K562 (cell line): ENCODE data around the gene EYA4. TPM values are rescaled to one million over a fixed set of nuclear protein-coding genes. Genes with fewer than 3 reads are reported as not detected.

Experiments used
- ATAC-seq: fragments of 200-7000 bp; cut with Tn5 transposase; 3 replicates; pipeline ENCODE4 v1.9.1; 2020; ENCODE audit warnings: moderate library complexity
- BruUV-seq: library from RNA; stranded (reverse); fragments of 400-500 nt; replicated peaks from 2 replicates; lab custom pipeline; 2021; lab: Mats Ljungman, UMichigan
- CTCF ChIA-PET: fragments of 300-600 bp; formaldehyde crosslinking; extraction: SDS; loops from one replicate; lab custom pipeline; 2021; ENCODE audit warnings: low intra/inter-chr PET ratio; lab: Yijun Ruan, JAX
- POLR2A ChIA-PET: fragments of 300-600, 350-650 bp; sonication (Branson Sonifier 250); formaldehyde crosslinking; extraction: SDS; loops from one replicate; lab custom pipeline; 2021; ENCODE audit warnings: antibody characterized with exemption, inconsistent platforms; lab: Yijun Ruan, JAX
- DNase-seq, 4 experiments: peaks; one replicate each; pipeline versions ENCODE4 v3.0.0 to v3.0.0-alpha.2; 2011 to 2018; ENCODE audit warnings: low spot score in 3 of 4, mixed read lengths in 3 of 4; ENCODE audit errors: extremely low read depth in 1 of 4
- FAIRE-seq: peaks from 2 replicates; lab custom pipeline; 2011; peaks lifted over from hg19 to GRCh38; lab: Jason Lieb, UNC
- H2AFZ ChIP-seq: 2 replicates; pipeline ENCODE4 v1.6.0; 2011; ENCODE audit warnings: low read depth, low read length, control low read depth, inconsistent platforms
- H3K27ac ChIP-seq: fragments of 200-600 bp; 3 replicates; pipeline ENCODE4 v1.8.0; 2011; ENCODE audit warnings: low read depth, mild to moderate bottlenecking, control low read depth, inconsistent platforms, low read length, moderate library complexity, mixed read lengths; ENCODE audit errors: extremely low read depth
- H3K27me3 ChIP-seq, 2 experiments: fragments of 300-600 bp in 1 of 2; 2 replicates in 1 of 2; 3 replicates in 1 of 2; pipeline versions ENCODE4 v1.6.0 to v1.8.0; 2011; ENCODE audit warnings: inconsistent platforms in 2 of 2, low read length in 2 of 2, mild to moderate bottlenecking in 1 of 2, mixed read lengths in 1 of 2, moderate library complexity in 1 of 2; ENCODE audit not compliant: control insufficient read depth in 2 of 2, insufficient read depth in 2 of 2
- H3K36me3 ChIP-seq: fragments of 300-600 bp; 3 replicates; pipeline ENCODE4 v1.8.0; 2011; ENCODE audit warnings: mild to moderate bottlenecking, low read length, inconsistent platforms; ENCODE audit not compliant: control insufficient read depth, insufficient read depth
- H3K4me1 ChIP-seq, 2 experiments: fragments of 200-600 bp in 1 of 2; replicated peaks in 1 of 2; 2 replicates in 1 of 2; 3 replicates in 1 of 2; pipeline versions ENCODE4 v1.5.1 to v1.8.0; 2011; ENCODE audit warnings: inconsistent platforms in 2 of 2, low read length in 2 of 2, mild to moderate bottlenecking in 1 of 2, mixed read lengths in 1 of 2, moderate library complexity in 1 of 2; ENCODE audit not compliant: control insufficient read depth in 2 of 2, insufficient read depth in 2 of 2
- H3K4me2 ChIP-seq: 2 replicates; pipeline ENCODE4 v1.6.1; 2011; ENCODE audit warnings: low read length, control low read depth, inconsistent platforms, mixed read lengths; ENCODE audit not compliant: insufficient read depth
- H3K4me3 ChIP-seq: fragments of 200-600 bp; sonication (generic), shearing (Covaris generic); 2 replicates; pipeline ENCODE4 v1.5.1; 2016; ENCODE audit warnings: control low read depth, inconsistent platforms
- H3K79me2 ChIP-seq: fragments of 200-600 bp; 3 replicates; pipeline ENCODE4 v1.8.0; 2011; ENCODE audit warnings: low read length, inconsistent platforms; ENCODE audit not compliant: control insufficient read depth, insufficient read depth
- H3K9ac ChIP-seq, 2 experiments: 2 replicates each; pipeline versions ENCODE4 v1.6.0 to v1.6.1; 2011; ENCODE audit warnings: low read depth in 2 of 2, low read length in 2 of 2, control low read depth in 1 of 2, inconsistent platforms in 1 of 2, mild to moderate bottlenecking in 1 of 2, mixed read lengths in 1 of 2; ENCODE audit not compliant: insufficient read depth in 1 of 2
- H3K9me1 ChIP-seq: one replicate; pipeline ENCODE4 v1.6.0; 2011; ENCODE audit warnings: inconsistent platforms, mild to moderate bottlenecking, low read length, moderate library complexity; ENCODE audit not compliant: control insufficient read depth, insufficient read depth
- H3K9me3 ChIP-seq: replicated peaks from 2 replicates; pipeline ENCODE4 v1.5.1; 2011; ENCODE audit warnings: low read depth, low read length, inconsistent platforms; ENCODE audit not compliant: control insufficient read depth, insufficient read depth
- H4K20me1 ChIP-seq: replicated peaks from 2 replicates; pipeline ENCODE4 v1.6.1; 2011; ENCODE audit warnings: low read length, inconsistent platforms, mixed read lengths; ENCODE audit not compliant: control insufficient read depth, insufficient read depth
- ERF ChIP-seq: fragments of 450-650 bp; formaldehyde crosslinking; IDR thresholded peaks from 2 replicates; pipeline ENCODE4 v1.4.0; 2020; ENCODE audit warnings: mild to moderate bottlenecking, mixed read lengths
- FOXM1 ChIP-seq, 2 experiments: fragments of 450-650 bp in 1 of 2; sonication (generic) in 1 of 2; formaldehyde crosslinking in 1 of 2; IDR thresholded peaks; 2 replicates each; pipeline versions ENCODE4 v1.6.1 to v1.9.0; 2017 to 2022; ENCODE audit warnings: low read depth in 2 of 2, mild to moderate bottlenecking in 2 of 2, missing genetic modification reagents in 1 of 2, moderate library complexity in 1 of 2
- SMARCB1 ChIP-seq: IDR thresholded peaks from 2 replicates; pipeline ENCODE4 v1.6.1; 2011; ENCODE audit warnings: improper control_type of control experiment, low read depth; ENCODE audit not compliant: insufficient read length
- ZNF57 ChIP-seq: fragments of 450-650 bp; formaldehyde crosslinking; IDR thresholded peaks from 2 replicates; pipeline ENCODE4 v1.4.0; 2020; ENCODE audit warnings: mild to moderate bottlenecking, moderate library complexity
- ZNF696 ChIP-seq: fragments of 250-450 bp; sonication (Bioruptor Pico); conservative IDR thresholded peaks from 2 replicates; pipeline ENCODE4 v1.4.0; 2020; ENCODE audit warnings: mild to moderate bottlenecking, moderate library complexity
- WGBS: fragments of 100-300 bp; shearing (Covaris generic); methylation state at CpG from one replicate; pipeline ENCODE4 v1.1.6; 2016; ENCODE audit warnings: low coverage, mixed read lengths; ENCODE audit not compliant: insufficient coverage; ENCODE audit errors: missing lambda C conversion rate; 5-methylcytosine and 5-hydroxymethylcytosine counted together
- in situ Hi-C: fragments of 300-500 bp; cut with MboI; formaldehyde crosslinking; loops from 4 replicates; pipeline ENCODE4 v1.15.0; 2018; ENCODE audit warnings: inconsistent platforms, mixed read lengths
- intact Hi-C: fragments of 100-400 bp; cut with micrococcal nuclease; formaldehyde crosslinking; loops from 2 replicates; pipeline ENCODE4 v1.14.2; 2022
- polyA plus RNA-seq, 8 experiments: library from polyadenylated mRNA; depleted of rRNA in 4 of 8; stranded (reverse) in 5 of 8; unstranded in 3 of 8; fragments of >200 nt; fragmentation: Nextera tagmentation in 2 of 8; fragmentation: Illumina TruSeq in 1 of 8; extraction: Ambion mirVana in 2 of 8; extraction: Trizol in 1 of 8; gene quantifications; 2 replicates each; pipeline versions ENCODE4 v1.2.1 to v1.2.3, GENCODE V29; 2011 to 2014; ENCODE audit warnings: inconsistent platforms in 1 of 8, missing spikeins in 1 of 8
- total RNA-seq, 7 experiments: library from RNA; depleted of rRNA in 6 of 7; stranded (reverse); fragments of >200 nt in 6 of 7; fragmentation: Illumina TruSeq in 2 of 7; extraction: Trizol in 2 of 7; gene quantifications; 2 replicates each; pipeline versions ENCODE4 v1.2.1 to v1.2.3, GENCODE V29; 2011 to 2021; ENCODE audit warnings: low replicate concordance in 1 of 7
- TF ChIP-seq, protein P1 (sequence below): fragments of 150-350 bp; conservative IDR thresholded peaks from 2 replicates; pipeline ENCODE4 v1.6.1; 2014; ENCODE audit warnings: low read length

EYA4 gene
- total and polyA plus RNA-seq, 9 of the 15 experiments (the other 6 are each of a cell fraction or from before 2014, with no cell fraction given), result 0.03 to 0.04 TPM; not detected in 7

DNA sequence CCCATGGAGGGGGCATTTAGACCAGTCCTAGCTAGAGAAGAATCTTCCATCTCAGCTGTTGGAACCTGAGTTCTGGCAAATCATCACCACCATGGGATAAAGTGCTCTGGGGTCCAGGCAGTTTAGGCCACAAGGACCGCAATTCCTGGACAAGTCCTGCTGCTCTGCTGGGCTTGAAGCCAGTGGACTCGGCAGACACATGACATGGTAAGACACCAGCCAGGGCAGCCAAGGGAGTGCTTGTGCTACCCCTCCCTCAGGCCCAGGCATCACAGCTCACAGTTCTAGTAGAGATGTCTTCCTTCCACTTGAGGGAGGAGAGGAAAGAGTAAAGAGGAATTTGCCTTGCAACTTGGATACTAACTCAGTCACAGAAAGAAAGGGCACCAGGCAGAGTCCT lies 246.0 kb downstream of the EYA4 start (continued):
- TF ChIP-seq, protein P1, sequence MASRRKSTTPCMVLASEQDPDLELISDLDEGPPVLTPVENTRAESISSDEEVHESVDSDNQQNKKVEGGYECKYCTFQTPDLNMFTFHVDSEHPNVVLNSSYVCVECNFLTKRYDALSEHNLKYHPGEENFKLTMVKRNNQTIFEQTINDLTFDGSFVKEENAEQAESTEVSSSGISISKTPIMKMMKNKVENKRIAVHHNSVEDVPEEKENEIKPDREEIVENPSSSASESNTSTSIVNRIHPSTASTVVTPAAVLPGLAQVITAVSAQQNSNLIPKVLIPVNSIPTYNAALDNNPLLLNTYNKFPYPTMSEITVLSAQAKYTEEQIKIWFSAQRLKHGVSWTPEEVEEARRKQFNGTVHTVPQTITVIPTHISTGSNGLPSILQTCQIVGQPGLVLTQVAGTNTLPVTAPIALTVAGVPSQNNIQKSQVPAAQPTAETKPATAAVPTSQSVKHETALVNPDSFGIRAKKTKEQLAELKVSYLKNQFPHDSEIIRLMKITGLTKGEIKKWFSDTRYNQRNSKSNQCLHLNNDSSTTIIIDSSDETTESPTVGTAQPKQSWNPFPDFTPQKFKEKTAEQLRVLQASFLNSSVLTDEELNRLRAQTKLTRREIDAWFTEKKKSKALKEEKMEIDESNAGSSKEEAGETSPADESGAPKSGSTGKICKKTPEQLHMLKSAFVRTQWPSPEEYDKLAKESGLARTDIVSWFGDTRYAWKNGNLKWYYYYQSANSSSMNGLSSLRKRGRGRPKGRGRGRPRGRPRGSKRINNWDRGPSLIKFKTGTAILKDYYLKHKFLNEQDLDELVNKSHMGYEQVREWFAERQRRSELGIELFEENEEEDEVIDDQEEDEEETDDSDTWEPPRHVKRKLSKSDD, result no peak
- TF ChIP-seq ZNF696 (CRISPR knock-in tag) (no peak), SMARCB1 (no peak), ERF (CRISPR knock-in tag) (no peak)

DNA sequence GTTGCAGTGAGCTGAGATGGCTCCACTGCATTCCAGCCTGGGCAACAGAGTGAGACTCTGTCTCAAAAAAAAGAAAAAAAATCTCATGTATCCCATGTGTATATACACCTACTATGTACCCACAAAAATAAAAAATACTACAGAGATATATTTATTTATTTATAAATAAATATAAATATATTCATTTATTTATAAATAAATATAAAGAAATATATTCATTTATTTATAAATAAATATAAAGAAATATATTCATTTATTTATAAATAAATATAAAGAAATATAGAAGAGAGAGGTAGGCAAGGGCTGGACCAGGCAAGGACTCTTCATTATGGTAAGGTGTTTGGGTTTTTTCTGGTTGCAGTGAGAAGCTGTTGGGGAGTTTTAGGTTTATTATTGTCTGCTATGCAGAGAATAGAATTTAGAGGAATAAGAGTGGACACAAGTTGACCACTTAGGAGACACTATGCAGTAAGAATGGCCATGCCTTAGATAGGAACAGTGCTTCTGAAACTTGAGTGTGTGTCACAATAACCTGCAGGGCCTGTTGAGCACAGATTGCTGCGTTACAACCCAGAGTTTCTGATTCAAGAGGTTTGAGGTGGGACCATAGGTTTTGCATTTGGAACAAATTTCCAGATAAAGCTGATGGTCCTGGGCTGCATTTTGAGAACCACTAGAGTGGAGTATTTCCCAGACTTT lies 254.2 kb downstream of the EYA4 start:
- Histone ChIP-seq H3K9me1 (no peaks in the 10 kb centered on the region), H2AFZ (no peak overlapping the region), H3K9ac (no peak overlapping the region), H3K36me3 (no peaks in the 10 kb centered on the region), H3K27me3 (no peaks in the 10 kb centered on the region), H4K20me1 (no peaks in the 10 kb centered on the region), H3K9me3 (no peaks in the 10 kb centered on the region), H3K4me1 (no peaks in the 10 kb centered on the region), H3K4me3 (no peak overlapping the region), H3K79me2 (no peaks in the 10 kb centered on the region), H3K4me2 (no peak overlapping the region)
- ChIA-PET POLR2A (no interaction called here), CTCF (no interaction called here)
- in situ Hi-C loops (no loop called here), intact Hi-C loops (no loop called here)
- WGBS, result 0% methylated on average over 1 of the region's 1 CpG
- DNase-seq, result no peak
- FAIRE-seq, result no peak
- ATAC-seq, result no peak
- no TSS peak for BruUV-seq
- TF ChIP-seq ZNF57 (no peak), FOXM1 (IDR thresholded peaks at IDR 0.05; ENCODE audit: low read depth) (no peak), FOXM1 (CRISPR knock-in tag; IDR thresholded peaks at IDR 0.05; ENCODE audit: low read depth) (no peak)
- TF ChIP-seq, all 486 proteins: peak for 0
- no peak overlapping the region for H3K27ac ChIP-seq
